SK-N-SH treated with all-trans-retinoic acid at 6 μM for 48 hours (cell line): Measurements from ENCODE around the gene MAP3K20.

Experiments used
- ATAC-seq: fragments of 200-7000 bp; cut with Tn5 transposase; 3 replicates; pipeline ENCODE4 v1.9.1; 2020; ENCODE audit warnings: mild to moderate bottlenecking, moderate library complexity
- ARNTL ChIP-seq: fragments of 450-650 bp; formaldehyde crosslinking; IDR thresholded peaks from 2 replicates; pipeline ENCODE4 v1.5.0; 2020; ENCODE audit warnings: low read depth, mild to moderate bottlenecking, moderate library complexity, borderline replicate concordance
- BACH2 ChIP-seq: fragments of 250-450 bp; sonication (Bioruptor Pico); IDR thresholded peaks from 2 replicates; pipeline ENCODE4 v1.9.0; 2021; ENCODE audit warnings: mild to moderate bottlenecking, borderline replicate concordance
- CSDC2 ChIP-seq: fragments of 250-450 bp; sonication (Bioruptor Pico); IDR thresholded peaks from 2 replicates; pipeline ENCODE4 v1.5.0; 2020; ENCODE audit warnings: mild to moderate bottlenecking, moderate library complexity
- ESRRG ChIP-seq: fragments of 250-450 bp; sonication (Bioruptor Pico); IDR thresholded peaks from 2 replicates; pipeline ENCODE4 v1.6.1; 2021; ENCODE audit warnings: mild to moderate bottlenecking
- ISL1 ChIP-seq: fragments of 250-450 bp; sonication (Bioruptor Pico); IDR thresholded peaks from 2 replicates; pipeline ENCODE4 v2.1.2; 2022; ENCODE audit warnings: mild to moderate bottlenecking, moderate library complexity
- OSR1 ChIP-seq: fragments of 250-450 bp; sonication (Bioruptor Pico); IDR thresholded peaks from 2 replicates; pipeline ENCODE4 v1.8.0; 2022; ENCODE audit warnings: moderate library complexity, mild to moderate bottlenecking, inconsistent platforms
- PPARA ChIP-seq: fragments of 250-450 bp; sonication (Bioruptor Pico); IDR thresholded peaks from 2 replicates; pipeline ENCODE4 v1.5.0; 2020; ENCODE audit warnings: mild to moderate bottlenecking, borderline replicate concordance
- TCF4 ChIP-seq: fragments of 250-450 bp; sonication (Bioruptor Pico); IDR thresholded peaks from 2 replicates; pipeline ENCODE4 v1.8.0; 2021; ENCODE audit warnings: mild to moderate bottlenecking, moderate library complexity, borderline replicate concordance
- ZC3H10 ChIP-seq: fragments of 250-450 bp; sonication (Bioruptor Pico); IDR thresholded peaks from 2 replicates; pipeline ENCODE4 v1.5.1; 2021; ENCODE audit warnings: mild to moderate bottlenecking, moderate library complexity
- ZFP3 ChIP-seq: fragments of 250-450 bp; sonication (Bioruptor Pico); IDR thresholded peaks from 2 replicates; pipeline ENCODE4 v1.5.0; 2020; ENCODE audit warnings: mild to moderate bottlenecking, moderate library complexity
- ZFP30 ChIP-seq: fragments of 450-650 bp; formaldehyde crosslinking; IDR thresholded peaks from 2 replicates; pipeline ENCODE4 v1.5.0; 2022; ENCODE audit warnings: mild to moderate bottlenecking, moderate library complexity
- ZNF565 ChIP-seq: fragments of 450-650 bp; formaldehyde crosslinking; conservative IDR thresholded peaks from 2 replicates; pipeline ENCODE4 v1.5.0; 2020; ENCODE audit warnings: low read depth, mild to moderate bottlenecking, moderate library complexity
- ZNF70 ChIP-seq: fragments of 450-650 bp; formaldehyde crosslinking; IDR thresholded peaks from 2 replicates; pipeline ENCODE4 v1.5.0; 2020; ENCODE audit warnings: mild to moderate bottlenecking, moderate library complexity
- ZNF8 ChIP-seq: fragments of 450-650 bp; formaldehyde crosslinking; IDR thresholded peaks from 2 replicates; pipeline ENCODE4 v1.5.0; 2020; ENCODE audit warnings: mild to moderate bottlenecking, moderate library complexity
- TF ChIP-seq, protein P1 (sequence below): fragments of 250-450 bp; sonication (Bioruptor Pico); IDR thresholded peaks from 2 replicates; pipeline ENCODE4 v1.8.0; 2021; ENCODE audit warnings: low read depth, mild to moderate bottlenecking, moderate library complexity, borderline replicate concordance
- TF ChIP-seq, protein P2 (sequence below): fragments of 250-450 bp; sonication (Bioruptor Pico); IDR thresholded peaks from 2 replicates; pipeline ENCODE4 v1.5.1; 2020; ENCODE audit warnings: low read depth, mild to moderate bottlenecking, moderate library complexity
- TF ChIP-seq, protein P3 (sequence below): fragments of 250-450 bp; sonication (Bioruptor Pico); IDR thresholded peaks from 2 replicates; pipeline ENCODE4 v1.5.0; 2020; ENCODE audit warnings: mild to moderate bottlenecking, moderate library complexity
- TF ChIP-seq, protein P4 (sequence below): fragments of 250-450 bp; sonication (Bioruptor Pico); IDR thresholded peaks from 2 replicates; pipeline ENCODE4 v1.5.1; 2021; ENCODE audit warnings: mild to moderate bottlenecking, moderate library complexity
- TF ChIP-seq, protein P5 (sequence below): fragments of 250-450 bp; sonication (Bioruptor Pico); IDR thresholded peaks from 2 replicates; pipeline ENCODE4 v1.8.0; 2020; ENCODE audit warnings: mild to moderate bottlenecking, moderate library complexity, borderline replicate concordance

Gene MAP3K20

DNA sequence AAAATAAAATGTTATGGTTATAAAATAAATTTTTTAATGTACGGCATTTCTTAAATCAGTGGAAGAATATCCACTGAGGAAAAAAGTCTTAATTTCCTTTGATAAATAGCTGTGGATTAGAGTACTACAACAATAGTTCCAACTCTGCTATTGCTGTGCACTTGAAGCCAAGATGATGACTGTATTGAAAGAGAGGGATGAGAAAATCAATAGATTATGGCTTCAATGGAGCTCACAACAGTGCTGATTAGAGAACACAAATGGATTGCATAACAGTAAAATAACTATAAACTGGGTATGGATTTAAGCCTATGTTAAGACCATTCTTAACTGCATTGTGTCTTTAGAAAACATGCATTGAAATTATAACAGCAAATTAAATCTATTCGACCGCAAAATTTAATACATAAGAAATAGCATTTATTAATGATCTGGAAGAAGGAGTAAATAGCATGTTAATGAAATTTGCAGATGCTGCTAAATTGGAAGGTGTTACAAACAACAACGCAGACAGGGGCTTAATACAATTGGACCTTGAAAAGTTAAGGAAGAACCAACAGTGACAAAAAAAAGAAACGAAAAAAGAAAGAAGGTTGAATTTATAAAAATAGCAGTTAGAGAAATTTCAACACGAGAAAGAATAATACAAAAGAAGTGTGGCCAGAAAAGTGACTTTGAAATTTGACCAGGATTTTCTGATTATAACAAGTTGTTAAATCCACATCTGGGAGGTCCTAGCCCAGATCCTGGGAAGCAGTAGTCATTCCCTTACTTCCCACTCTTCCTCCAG lies 8.6 kb upstream of the MAP3K20 start:
- ATAC-seq = no peak
- TF ChIP-seq ZNF565 (CRISPR knock-in tag) = no peak
- no peak for TF ChIP-seq ISL1 (CRISPR knock-in tag)
- TF ChIP-seq CSDC2 (CRISPR knock-in tag) = no peak
- no peak for TF ChIP-seq PPARA (CRISPR knock-in tag)
- TF ChIP-seq, protein P1, sequence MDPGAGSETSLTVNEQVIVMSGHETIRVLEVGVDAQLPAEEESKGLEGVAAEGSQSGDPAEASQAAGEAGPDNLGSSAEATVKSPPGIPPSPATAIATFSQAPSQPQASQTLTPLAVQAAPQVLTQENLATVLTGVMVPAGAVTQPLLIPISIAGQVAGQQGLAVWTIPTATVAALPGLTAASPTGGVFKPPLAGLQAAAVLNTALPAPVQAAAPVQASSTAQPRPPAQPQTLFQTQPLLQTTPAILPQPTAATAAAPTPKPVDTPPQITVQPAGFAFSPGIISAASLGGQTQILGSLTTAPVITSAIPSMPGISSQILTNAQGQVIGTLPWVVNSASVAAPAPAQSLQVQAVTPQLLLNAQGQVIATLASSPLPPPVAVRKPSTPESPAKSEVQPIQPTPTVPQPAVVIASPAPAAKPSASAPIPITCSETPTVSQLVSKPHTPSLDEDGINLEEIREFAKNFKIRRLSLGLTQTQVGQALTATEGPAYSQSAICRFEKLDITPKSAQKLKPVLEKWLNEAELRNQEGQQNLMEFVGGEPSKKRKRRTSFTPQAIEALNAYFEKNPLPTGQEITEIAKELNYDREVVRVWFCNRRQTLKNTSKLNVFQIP (CRISPR knock-in tag) = no peak
- TF ChIP-seq ZFP3 (CRISPR knock-in tag) = no peak
- TF ChIP-seq BACH2 (CRISPR knock-in tag) = no peak
- TF ChIP-seq, protein P2, sequence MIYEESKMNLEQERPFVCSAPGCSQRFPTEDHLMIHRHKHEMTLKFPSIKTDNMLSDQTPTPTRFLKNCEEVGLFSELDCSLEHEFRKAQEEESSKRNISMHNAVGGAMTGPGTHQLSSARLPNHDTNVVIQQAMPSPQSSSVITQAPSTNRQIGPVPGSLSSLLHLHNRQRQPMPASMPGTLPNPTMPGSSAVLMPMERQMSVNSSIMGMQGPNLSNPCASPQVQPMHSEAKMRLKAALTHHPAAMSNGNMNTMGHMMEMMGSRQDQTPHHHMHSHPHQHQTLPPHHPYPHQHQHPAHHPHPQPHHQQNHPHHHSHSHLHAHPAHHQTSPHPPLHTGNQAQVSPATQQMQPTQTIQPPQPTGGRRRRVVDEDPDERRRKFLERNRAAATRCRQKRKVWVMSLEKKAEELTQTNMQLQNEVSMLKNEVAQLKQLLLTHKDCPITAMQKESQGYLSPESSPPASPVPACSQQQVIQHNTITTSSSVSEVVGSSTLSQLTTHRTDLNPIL (CRISPR knock-in tag) = no peak
- no peak for TF ChIP-seq TCF4 (CRISPR knock-in tag)
- no peak for TF ChIP-seq ESRRG (CRISPR knock-in tag)
- no peak for TF ChIP-seq ZFP30 (CRISPR knock-in tag)
- TF ChIP-seq ZNF8 (CRISPR knock-in tag) = no peak
- TF ChIP-seq ZC3H10 = no peak
- TF ChIP-seq, protein P3, sequence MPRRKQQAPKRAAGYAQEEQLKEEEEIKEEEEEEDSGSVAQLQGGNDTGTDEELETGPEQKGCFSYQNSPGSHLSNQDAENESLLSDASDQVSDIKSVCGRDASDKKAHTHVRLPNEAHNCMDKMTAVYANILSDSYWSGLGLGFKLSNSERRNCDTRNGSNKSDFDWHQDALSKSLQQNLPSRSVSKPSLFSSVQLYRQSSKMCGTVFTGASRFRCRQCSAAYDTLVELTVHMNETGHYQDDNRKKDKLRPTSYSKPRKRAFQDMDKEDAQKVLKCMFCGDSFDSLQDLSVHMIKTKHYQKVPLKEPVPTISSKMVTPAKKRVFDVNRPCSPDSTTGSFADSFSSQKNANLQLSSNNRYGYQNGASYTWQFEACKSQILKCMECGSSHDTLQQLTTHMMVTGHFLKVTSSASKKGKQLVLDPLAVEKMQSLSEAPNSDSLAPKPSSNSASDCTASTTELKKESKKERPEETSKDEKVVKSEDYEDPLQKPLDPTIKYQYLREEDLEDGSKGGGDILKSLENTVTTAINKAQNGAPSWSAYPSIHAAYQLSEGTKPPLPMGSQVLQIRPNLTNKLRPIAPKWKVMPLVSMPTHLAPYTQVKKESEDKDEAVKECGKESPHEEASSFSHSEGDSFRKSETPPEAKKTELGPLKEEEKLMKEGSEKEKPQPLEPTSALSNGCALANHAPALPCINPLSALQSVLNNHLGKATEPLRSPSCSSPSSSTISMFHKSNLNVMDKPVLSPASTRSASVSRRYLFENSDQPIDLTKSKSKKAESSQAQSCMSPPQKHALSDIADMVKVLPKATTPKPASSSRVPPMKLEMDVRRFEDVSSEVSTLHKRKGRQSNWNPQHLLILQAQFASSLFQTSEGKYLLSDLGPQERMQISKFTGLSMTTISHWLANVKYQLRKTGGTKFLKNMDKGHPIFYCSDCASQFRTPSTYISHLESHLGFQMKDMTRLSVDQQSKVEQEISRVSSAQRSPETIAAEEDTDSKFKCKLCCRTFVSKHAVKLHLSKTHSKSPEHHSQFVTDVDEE (CRISPR knock-in tag) = no peak
- no peak for TF ChIP-seq OSR1
- TF ChIP-seq, protein P4, sequence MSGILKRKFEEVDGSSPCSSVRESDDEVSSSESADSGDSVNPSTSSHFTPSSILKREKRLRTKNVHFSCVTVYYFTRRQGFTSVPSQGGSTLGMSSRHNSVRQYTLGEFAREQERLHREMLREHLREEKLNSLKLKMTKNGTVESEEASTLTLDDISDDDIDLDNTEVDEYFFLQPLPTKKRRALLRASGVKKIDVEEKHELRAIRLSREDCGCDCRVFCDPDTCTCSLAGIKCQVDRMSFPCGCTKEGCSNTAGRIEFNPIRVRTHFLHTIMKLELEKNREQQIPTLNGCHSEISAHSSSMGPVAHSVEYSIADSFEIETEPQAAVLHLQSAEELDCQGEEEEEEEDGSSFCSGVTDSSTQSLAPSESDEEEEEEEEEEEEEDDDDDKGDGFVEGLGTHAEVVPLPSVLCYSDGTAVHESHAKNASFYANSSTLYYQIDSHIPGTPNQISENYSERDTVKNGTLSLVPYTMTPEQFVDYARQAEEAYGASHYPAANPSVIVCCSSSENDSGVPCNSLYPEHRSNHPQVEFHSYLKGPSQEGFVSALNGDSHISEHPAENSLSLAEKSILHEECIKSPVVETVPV (CRISPR knock-in tag) = no peak
- no peak for TF ChIP-seq ARNTL (CRISPR knock-in tag)
- TF ChIP-seq, all 23 proteins: peak for 0

DNA sequence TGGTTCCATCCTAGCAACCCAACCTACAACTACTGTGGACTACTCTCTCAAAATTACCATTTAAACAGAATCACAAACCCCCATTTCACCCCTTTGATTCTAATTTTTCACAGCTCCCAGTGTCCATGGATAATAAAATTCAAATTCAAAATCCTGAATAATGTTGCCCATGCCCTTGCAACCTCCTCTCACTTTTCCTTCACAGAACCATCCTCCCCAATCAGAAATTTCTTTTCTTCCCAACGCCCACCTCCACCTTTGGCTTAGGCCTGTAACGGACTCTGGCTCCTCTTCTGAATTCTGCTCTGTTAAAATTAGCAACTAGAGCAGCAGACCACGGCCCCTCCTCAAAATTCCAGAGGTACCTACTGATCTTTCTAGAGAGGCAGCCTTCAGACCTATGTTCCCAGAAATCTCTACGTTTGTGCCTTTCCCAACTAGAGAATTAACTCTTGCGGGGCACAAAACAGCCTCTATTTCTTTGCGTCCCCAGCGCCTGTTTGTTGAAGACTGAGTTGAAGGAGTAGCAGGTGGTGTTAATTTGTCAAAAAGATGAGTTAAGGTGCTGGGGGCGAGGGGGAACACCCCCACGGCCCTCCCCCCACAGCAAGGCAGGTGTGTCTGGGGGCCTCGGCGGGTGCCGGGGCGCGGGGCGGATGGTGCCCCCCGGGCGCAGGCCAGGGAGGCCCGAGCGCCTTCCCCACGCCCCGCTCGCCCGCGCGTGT lies 428 bp upstream of the MAP3K20 start:
- peak; percentile 96 for TF ChIP-seq ZNF70
- TF ChIP-seq, protein P5, sequence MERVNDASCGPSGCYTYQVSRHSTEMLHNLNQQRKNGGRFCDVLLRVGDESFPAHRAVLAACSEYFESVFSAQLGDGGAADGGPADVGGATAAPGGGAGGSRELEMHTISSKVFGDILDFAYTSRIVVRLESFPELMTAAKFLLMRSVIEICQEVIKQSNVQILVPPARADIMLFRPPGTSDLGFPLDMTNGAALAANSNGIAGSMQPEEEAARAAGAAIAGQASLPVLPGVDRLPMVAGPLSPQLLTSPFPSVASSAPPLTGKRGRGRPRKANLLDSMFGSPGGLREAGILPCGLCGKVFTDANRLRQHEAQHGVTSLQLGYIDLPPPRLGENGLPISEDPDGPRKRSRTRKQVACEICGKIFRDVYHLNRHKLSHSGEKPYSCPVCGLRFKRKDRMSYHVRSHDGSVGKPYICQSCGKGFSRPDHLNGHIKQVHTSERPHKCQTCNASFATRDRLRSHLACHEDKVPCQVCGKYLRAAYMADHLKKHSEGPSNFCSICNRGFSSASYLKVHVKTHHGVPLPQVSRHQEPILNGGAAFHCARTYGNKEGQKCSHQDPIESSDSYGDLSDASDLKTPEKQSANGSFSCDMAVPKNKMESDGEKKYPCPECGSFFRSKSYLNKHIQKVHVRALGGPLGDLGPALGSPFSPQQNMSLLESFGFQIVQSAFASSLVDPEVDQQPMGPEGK (CRISPR knock-in tag) = no peak
- TF ChIP-seq, all 23 proteins: peak for 1
- ATAC-seq = no peak
